Lower lobe of right lung (tissue), 2 donors: ENCODE measurements around the gene TEAD4. TPM values are rescaled to one million over a fixed set of nuclear protein-coding genes. Genes with fewer than 3 reads are reported as not detected.
A peak's percentile ranks its signal among the peaks of the same experiment; 100 is the strongest.

ENCODE experiments used
- ATAC-seq, 2 donors: fragments of 200-7000 bp; cut with Tn5 transposase; one replicate each; pipeline ENCODE4 v1.9.1; 2020 to 2022; ENCODE audit warnings: mild to moderate bottlenecking in 2 of 2, moderate library complexity in 2 of 2
- DNase-seq: peaks from one replicate; pipeline ENCODE4 v3.0.0-alpha.2; 2020
- H3K27ac ChIP-seq: fragments of 200-600 bp; one replicate; pipeline ENCODE4 v1.8.0; 2022
- H3K27me3 ChIP-seq: fragments of 200-600 bp; one replicate; pipeline ENCODE4 v1.8.0; 2022; ENCODE audit warnings: low read depth
- H3K36me3 ChIP-seq: fragments of 200-600 bp; one replicate; pipeline ENCODE4 v1.8.0; 2022; ENCODE audit warnings: mild to moderate bottlenecking
- H3K4me1 ChIP-seq: fragments of 200-600 bp; one replicate; pipeline ENCODE4 v1.8.0; 2022
- H3K4me3 ChIP-seq: fragments of 200-600 bp; one replicate; pipeline ENCODE4 v1.8.0; 2022; ENCODE audit warnings: mild to moderate bottlenecking
- H3K9me3 ChIP-seq: fragments of 200-600 bp; one replicate; pipeline ENCODE4 v1.8.0; 2022
- CTCF ChIP-seq: fragments of 200-600 bp; IDR thresholded peaks from one replicate; pipeline ENCODE4 v1.8.0; 2022; ENCODE audit warnings: antibody characterized with exemption, mild to moderate bottlenecking
- intact Hi-C: fragments of 100-400 bp; cut with DNase I; formaldehyde crosslinking; loops from one replicate; pipeline ENCODE4 v1.11.0; 2022
- total RNA-seq: library from RNA; stranded (reverse); fragmentation: NEBNext Ultra II Directional; extraction: Animal tissue kit (Norgen Biotek cat#: 25700); gene quantifications from one replicate; pipeline ENCODE4 v1.2.1, GENCODE V29; 2021
- donor health status: DM: no; HTN: yes; CAD: no; lungs with severe emphysema.

The TEAD4 gene
- total RNA-seq, 1 donor from 2014 or later = 27.3 TPM

- Histone ChIP-seq H3K9me3 (no peaks in the 10 kb centered on the region), H3K27me3 (peaks cover 3% of the 10 kb centered on the region), H3K4me3 (peak overlapping the region; percentile 57), H3K4me1 (peaks cover 24% of the 10 kb centered on the region), H3K27ac (peak overlapping the region; percentile 84), H3K36me3 (no peaks in the 10 kb centered on the region)
- intact Hi-C loops = no loop called here
- TF ChIP-seq CTCF = no peak
- DNase-seq (no peak), ATAC-seq (peak in 1 of 2 donors; percentile 16)
Measured at GRCh38 chr12:2960390-2960956, 1.3 kb downstream of the TEAD4 start.

DNA sequence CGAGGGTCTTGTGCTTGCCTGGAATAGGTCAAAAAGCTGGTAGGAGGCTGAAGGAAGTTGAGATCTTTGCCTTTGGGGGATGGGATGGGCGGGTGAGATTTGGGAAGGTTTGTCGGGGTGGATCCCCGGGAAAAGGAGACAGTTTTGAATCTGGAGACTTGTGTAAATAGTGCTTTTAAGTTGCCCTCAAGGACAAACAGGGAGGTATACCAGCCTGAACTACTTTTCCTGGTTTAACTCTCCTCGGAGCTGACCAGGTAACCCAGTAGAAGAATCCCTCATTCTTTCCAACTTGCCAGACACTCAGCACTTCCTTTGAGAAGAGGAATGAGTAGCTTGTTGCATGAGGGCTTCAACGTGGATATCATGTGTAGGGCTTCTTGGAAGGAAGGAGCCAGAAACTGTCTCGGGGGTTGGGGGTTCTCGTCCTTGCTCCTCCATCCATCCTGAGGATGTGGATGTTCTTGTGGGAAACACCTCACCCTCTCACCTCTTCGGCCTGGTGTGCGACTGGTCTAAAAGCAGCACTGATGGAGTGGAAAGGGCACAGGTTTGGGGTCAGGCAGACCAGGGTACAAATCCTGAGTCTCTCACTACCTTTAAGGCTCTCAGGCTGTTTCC lies 1.9 kb downstream of the TEAD4 start:
- intact Hi-C loops = no loop called here
- no peak for DNase-seq
- peak overlapping the region; percentile 57 for H3K4me3 ChIP-seq
- H3K9me3 ChIP-seq = no peaks in the 10 kb centered on the region
- peaks cover 3% of the 10 kb centered on the region for H3K27me3 ChIP-seq
- peak overlapping the region; percentile 84 for H3K27ac ChIP-seq
- no peak for TF ChIP-seq CTCF
- H3K36me3 ChIP-seq = no peaks in the 10 kb centered on the region
- no peak for ATAC-seq
- H3K4me1 ChIP-seq = peaks cover 24% of the 10 kb centered on the region

GRCh38 chr12:2961705-2962104 lies 2.5 kb downstream of the TEAD4 start:
- ATAC-seq (no peak), DNase-seq (no peak)
- no peaks in the 10 kb centered on the region for H3K36me3 ChIP-seq
- no peak overlapping the region for H3K27ac ChIP-seq
- H3K27me3 ChIP-seq = peaks cover 3% of the 10 kb centered on the region
- no peak for TF ChIP-seq CTCF
- intact Hi-C loops = no loop called here
- peak overlapping the region; percentile 57 for H3K4me3 ChIP-seq
- no peaks in the 10 kb centered on the region for H3K9me3 ChIP-seq
- H3K4me1 ChIP-seq = peaks cover 24% of the 10 kb centered on the region

- no peak for TF ChIP-seq CTCF
- no peaks in the 10 kb centered on the region for H3K36me3 ChIP-seq
- peak overlapping the region; percentile 17 for H3K4me3 ChIP-seq
- peaks cover 12% of the 10 kb centered on the region for H3K4me1 ChIP-seq
- H3K9me3 ChIP-seq = no peaks in the 10 kb centered on the region
- DNase-seq = no peak
- H3K27me3 ChIP-seq = peaks cover 2% of the 10 kb centered on the region
- no peak for ATAC-seq
- peak overlapping the region; percentile 76 for H3K27ac ChIP-seq
- intact Hi-C loops = no loop called here
Measured at GRCh38 chr12:2963154-2963759, 4.1 kb downstream of the TEAD4 start.

DNA sequence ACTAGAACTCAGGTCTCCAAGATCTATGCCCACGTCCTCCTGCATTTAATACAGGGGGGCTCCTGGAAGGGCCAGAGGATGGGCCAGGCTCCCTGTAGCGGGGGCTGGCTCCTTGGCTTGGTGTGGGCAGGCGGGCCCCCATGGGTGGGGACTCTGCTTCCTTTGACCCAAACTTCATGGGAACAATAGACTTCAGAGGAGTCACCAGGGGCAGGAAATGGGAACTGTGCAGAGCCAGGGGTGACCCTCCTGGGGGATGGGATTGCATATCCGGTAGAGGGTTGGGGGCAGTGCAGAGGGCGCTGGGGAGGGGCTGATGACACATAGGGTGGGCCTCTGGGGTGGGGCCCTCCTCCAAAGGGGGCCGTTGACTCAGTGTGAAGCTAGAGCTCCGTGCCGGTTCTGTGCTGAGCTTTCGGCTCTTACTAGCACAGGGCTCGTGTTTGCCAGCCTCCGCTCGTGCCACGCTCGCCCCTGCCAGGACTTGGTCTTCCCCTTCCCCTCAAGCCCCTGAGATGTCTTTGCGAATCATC lies 4.6 kb downstream of the TEAD4 start:
- H3K4me3 ChIP-seq = peak overlapping the region; percentile 17
- no peaks in the 10 kb centered on the region for H3K9me3 ChIP-seq
- H3K4me1 ChIP-seq = peaks cover 8% of the 10 kb centered on the region
- peak overlapping the region; percentile 76 for H3K27ac ChIP-seq
- H3K27me3 ChIP-seq = no peaks in the 10 kb centered on the region
- TF ChIP-seq CTCF = no peak
- H3K36me3 ChIP-seq = no peaks in the 10 kb centered on the region
- intact Hi-C loops = no loop called here
- peak in 1 of 2 donors; percentile 30 for ATAC-seq
- DNase-seq = no peak
